Measurements from ENCODE around the gene OBSCN. TPM values are rescaled to one million over a fixed set of nuclear protein-coding genes. Genes with fewer than 3 reads are reported as not detected.

OBSCN gene
- total and polyA plus RNA-seq, 2 of the 13 experiments (the other 11 are each of a cell fraction or from before 2014, with no cell fraction given) = 0.20 TPM

- POLR2A ChIA-PET = no interaction called here
- Histone ChIP-seq H3K27ac (ENCODE audit: extremely low read length, insufficient read depth, low read length) (no peak overlapping the region), H3K4me1 (ENCODE audit: insufficient read depth, low read length) (no peaks in the 10 kb centered on the region), H3K9me3 (ENCODE audit: low read length) (no peaks in the 10 kb centered on the region), H2AFZ (ENCODE audit: low read length) (no peak overlapping the region), H3K4me2 (ENCODE audit: low read depth, low read length) (no peak overlapping the region), H3K36me3 (replicated peaks in 1 of 2; ENCODE audit: control insufficient read depth in 1 of 2, insufficient read depth in 2 of 2, low read length in 2 of 2) (no peaks in the 10 kb centered on the region), H3K4me3 (replicated peaks in 1 of 3; ENCODE audit: insufficient read depth in 1 of 3, low read depth in 2 of 3, low read length in 3 of 3) (no peak overlapping the region), H3K79me2 (ENCODE audit: insufficient read depth, low read length) (no peaks in the 10 kb centered on the region), H3K27me3 (ENCODE audit: control insufficient read depth in 1 of 2, insufficient read depth in 2 of 2, low read length in 2 of 2) (peaks cover 5 to 7% of the 10 kb centered on the region in 2 experiments; a peak in 3 of 5 replicates), H4K20me1 (ENCODE audit: insufficient read depth, low read length) (no peaks in the 10 kb centered on the region), H3K9ac (ENCODE audit: insufficient read depth, low read depth, low read length) (no peak overlapping the region)
- ATAC-seq (no peak), DNase-seq (ENCODE audit: low spot score) (no peak), FAIRE-seq (no peak)
- no peak for TF ChIP-seq ZMYM4 (CRISPR knock-in tag; IDR thresholded peaks at IDR 0.05)
- TF ChIP-seq PREB (CRISPR knock-in tag; IDR thresholded peaks at IDR 0.05) = no peak
- no peak for TF ChIP-seq TP53 (CRISPR knock-in tag; conservative IDR thresholded peaks at IDR 0.05)
- TF ChIP-seq KAT7 (CRISPR knock-in tag; IDR thresholded peaks at IDR 0.05; ENCODE audit: borderline replicate concordance) = no peak
- no peak for TF ChIP-seq ZNF432 (CRISPR knock-in tag; IDR thresholded peaks at IDR 0.05; ENCODE audit: borderline replicate concordance)
- no peak for TF ChIP-seq ZNF121 (CRISPR knock-in tag; IDR thresholded peaks at IDR 0.05)
- TF ChIP-seq CENPBD1 (CRISPR knock-in tag; IDR thresholded peaks at IDR 0.05; ENCODE audit: borderline replicate concordance, low read depth) = no peak
- TF ChIP-seq GTF3A (CRISPR knock-in tag; conservative IDR thresholded peaks at IDR 0.05) = no peak
- no peak for TF ChIP-seq RXRB (CRISPR knock-in tag; IDR thresholded peaks at IDR 0.05; ENCODE audit: borderline replicate concordance)
- no peak for TF ChIP-seq ZNF354B (CRISPR knock-in tag; IDR thresholded peaks at IDR 0.05)
- no peak for TF ChIP-seq MLLT10 (CRISPR knock-in tag; IDR thresholded peaks at IDR 0.05)
- no peak for TF ChIP-seq CHCHD3 (CRISPR knock-in tag; IDR thresholded peaks at IDR 0.05)
- no peak for TF ChIP-seq NBN (conservative IDR thresholded peaks at IDR 0.05)
- TF ChIP-seq IRF2 (CRISPR knock-in tag; IDR thresholded peaks at IDR 0.05) = no peak
- no peak for TF ChIP-seq ZBTB37 (CRISPR knock-in tag; IDR thresholded peaks at IDR 0.05)
- intact Hi-C loops (cut with micrococcal nuclease; ENCODE audit: unreplicated experiment) (no loop called here), in situ Hi-C loops (cut with HindIII; ENCODE audit: extremely low pct_ligation_motif_present, low pct_unique_long_range_greater_than_20kb) (no loop called here)
- no TSS peak for BruUV-seq (replicated peaks)
- 3% methylated on average over 6 of the region's 17 CpGs for WGBS (ENCODE audit: low lambda C conversion rate)
- CTCF ChIA-PET (ENCODE audit: low intra/inter-chr PET ratio, low total read pairs) = no interaction called here
These were observed 125.2 kb downstream of the OBSCN start for GRCh38 chr1:228332797-228333738.
